HUES64 (cell line): ENCODE data around the gene MLLT1.
A peak's percentile ranks its signal among the peaks of the same experiment; 100 is the strongest.

ENCODE experiments used
- H3K27ac ChIP-seq: 2 replicates; pipeline ENCODE4 v1.7.0; 2013; ENCODE audit warnings: low read depth, low read length, inconsistent platforms
- H3K27me3 ChIP-seq: 2 replicates; pipeline ENCODE4 v1.6.1; 2013; ENCODE audit warnings: mild to moderate bottlenecking, low read length; ENCODE audit not compliant: insufficient read depth
- H3K36me3 ChIP-seq: 2 replicates; pipeline ENCODE4 v1.6.1; 2013; ENCODE audit warnings: mild to moderate bottlenecking, low read length; ENCODE audit not compliant: insufficient read depth
- H3K4me1 ChIP-seq: 2 replicates; pipeline ENCODE4 v1.6.1; 2013; ENCODE audit warnings: mild to moderate bottlenecking, low read length, moderate library complexity; ENCODE audit not compliant: insufficient read depth
- H3K4me3 ChIP-seq: 2 replicates; pipeline ENCODE4 v1.5.1; 2013; ENCODE audit warnings: mild to moderate bottlenecking, low read length, moderate library complexity
- H3K9ac ChIP-seq: 2 replicates; pipeline ENCODE4 v1.6.1; 2013; ENCODE audit warnings: mild to moderate bottlenecking, low read depth, low read length
- H3K9me3 ChIP-seq: 2 replicates; pipeline ENCODE4 v1.6.1; 2013; ENCODE audit warnings: low read depth, low read length; ENCODE audit not compliant: insufficient read depth
- WGBS: fragments of 150-250, 120-280 bp; methylation state at CpG from one replicate; pipeline ENCODE4 v1.1.7; 2013; ENCODE audit warnings: missing lambda C conversion rate; 5-methylcytosine and 5-hydroxymethylcytosine counted together

Gene MLLT1

GRCh38 chr19:6274756-6275155 lies 5.0 kb downstream of the MLLT1 start:
- 96% methylated on average over 15 of the region's 15 CpGs for WGBS
- Histone ChIP-seq H3K4me1 (peaks cover 47% of the 10 kb centered on the region), H3K9ac (no peak overlapping the region), H3K4me3 (no peak overlapping the region), H3K27ac (no peak overlapping the region), H3K36me3 (peaks cover 17% of the 10 kb centered on the region), H3K27me3 (no peaks in the 10 kb centered on the region), H3K9me3 (no peaks in the 10 kb centered on the region)

- no peak overlapping the region for H3K27ac ChIP-seq
- no peaks in the 10 kb centered on the region for H3K9me3 ChIP-seq
- WGBS: 86% methylated on average over 30 of the region's 30 CpGs
- peaks cover 47% of the 10 kb centered on the region for H3K4me1 ChIP-seq
- H3K27me3 ChIP-seq: no peaks in the 10 kb centered on the region
- H3K9ac ChIP-seq: no peak overlapping the region
- H3K4me3 ChIP-seq: no peak overlapping the region
- peaks cover 25% of the 10 kb centered on the region for H3K36me3 ChIP-seq
Measured at GRCh38 chr19:6273701-6274601, 5.8 kb downstream of the MLLT1 start.

GRCh38 chr19:6272913-6273600 lies 6.7 kb downstream of the MLLT1 start:
- 79% methylated on average over 22 of the region's 22 CpGs for WGBS
- Histone ChIP-seq H3K27me3 (no peaks in the 10 kb centered on the region), H3K9ac (no peak overlapping the region), H3K27ac (peak overlapping the region; percentile 50; the same call in 1 of the 2 replicates), H3K9me3 (no peaks in the 10 kb centered on the region), H3K4me1 (peaks cover 39% of the 10 kb centered on the region), H3K4me3 (no peak overlapping the region), H3K36me3 (peaks cover 34% of the 10 kb centered on the region)

- WGBS: 71% methylated on average over 11 of the region's 11 CpGs
- H3K4me3 ChIP-seq: no peak overlapping the region
- peaks cover 36% of the 10 kb centered on the region for H3K4me1 ChIP-seq
- peaks cover 35% of the 10 kb centered on the region for H3K36me3 ChIP-seq
- no peaks in the 10 kb centered on the region for H3K27me3 ChIP-seq
- H3K9me3 ChIP-seq: no peaks in the 10 kb centered on the region
- peak overlapping the region; percentile 8; the same call in 1 of the 2 replicates for H3K9ac ChIP-seq
- H3K27ac ChIP-seq: peak overlapping the region; percentile 50
Measured at GRCh38 chr19:6272411-6272791, 7.4 kb downstream of the MLLT1 start.

GRCh38 chr19:6271721-6272410 lies 7.9 kb downstream of the MLLT1 start:
- Histone ChIP-seq H3K9me3 (no peaks in the 10 kb centered on the region), H3K27ac (peak overlapping the region; percentile 50; the same call in 1 of the 2 replicates), H3K9ac (peak overlapping the region; percentile 8; the same call in 1 of the 2 replicates), H3K36me3 (peaks cover 34% of the 10 kb centered on the region), H3K27me3 (no peaks in the 10 kb centered on the region), H3K4me3 (no peak overlapping the region), H3K4me1 (peaks cover 31% of the 10 kb centered on the region)
- WGBS: 82% methylated on average over 35 of the region's 35 CpGs

GRCh38 chr19:6271251-6271650 lies 8.5 kb downstream of the MLLT1 start:
- Histone ChIP-seq H3K9ac (no peak overlapping the region), H3K27ac (no peak overlapping the region; the same call in 1 of the 2 replicates), H3K9me3 (no peaks in the 10 kb centered on the region), H3K4me3 (no peak overlapping the region), H3K4me1 (peaks cover 29% of the 10 kb centered on the region), H3K27me3 (no peaks in the 10 kb centered on the region), H3K36me3 (peaks cover 38% of the 10 kb centered on the region)
- 86% methylated on average over 9 of the region's 9 CpGs for WGBS

- H3K4me3 ChIP-seq: no peak overlapping the region
- no peak overlapping the region for H3K9ac ChIP-seq
- H3K36me3 ChIP-seq: peaks cover 38% of the 10 kb centered on the region
- H3K27me3 ChIP-seq: no peaks in the 10 kb centered on the region
- 95% methylated on average over 17 of the region's 17 CpGs for WGBS
- H3K4me1 ChIP-seq: peaks cover 29% of the 10 kb centered on the region
- no peaks in the 10 kb centered on the region for H3K9me3 ChIP-seq
- no peak overlapping the region for H3K27ac ChIP-seq
Measured at GRCh38 chr19:6270822-6271221, 9.0 kb downstream of the MLLT1 start.

- no peaks in the 10 kb centered on the region for H3K27me3 ChIP-seq
- H3K4me3 ChIP-seq: no peak overlapping the region
- WGBS: 97% methylated on average over 31 of the region's 31 CpGs
- H3K4me1 ChIP-seq: peaks cover 29% of the 10 kb centered on the region
- H3K36me3 ChIP-seq: peaks cover 38% of the 10 kb centered on the region
- H3K9me3 ChIP-seq: no peaks in the 10 kb centered on the region
- no peak overlapping the region for H3K9ac ChIP-seq
- H3K27ac ChIP-seq: no peak overlapping the region
Measured at GRCh38 chr19:6270076-6270745, 9.6 kb downstream of the MLLT1 start.

- WGBS: 94% methylated on average over 33 of the region's 33 CpGs
Measured at GRCh38 chr19:6269101-6269886, 10.5 kb downstream of the MLLT1 start.

GRCh38 chr19:6268382-6268771 lies 11.4 kb downstream of the MLLT1 start:
- H3K4me3 ChIP-seq: no peak overlapping the region
- no peak overlapping the region for H3K27ac ChIP-seq
- H3K4me1 ChIP-seq: peaks cover 24% of the 10 kb centered on the region
- no peak overlapping the region for H3K9ac ChIP-seq
- no peaks in the 10 kb centered on the region for H3K27me3 ChIP-seq
- peaks cover 41% of the 10 kb centered on the region for H3K36me3 ChIP-seq
- WGBS: 94% methylated on average over 4 of the region's 4 CpGs
- H3K9me3 ChIP-seq: no peaks in the 10 kb centered on the region

More at GRCh38 chr19:6269101-6269886, 10.5 kb downstream of the MLLT1 start:
- no peak overlapping the region for H3K4me3 ChIP-seq
- H3K4me1 ChIP-seq: peaks cover 31% of the 10 kb centered on the region
- no peak overlapping the region for H3K27ac ChIP-seq
- no peak overlapping the region for H3K9ac ChIP-seq
- no peaks in the 10 kb centered on the region for H3K27me3 ChIP-seq
- H3K36me3 ChIP-seq: peaks cover 41% of the 10 kb centered on the region
- H3K9me3 ChIP-seq: no peaks in the 10 kb centered on the region
